ENCODE results near the gene ANO10. TPM values are rescaled to one million over a fixed set of nuclear protein-coding genes. Genes with fewer than 3 reads are reported as not detected.

The ANO10 gene
- total and polyA plus RNA-seq, 2 of the 8 experiments (the other 6 are each of a cell fraction or from before 2014, with no cell fraction given): 38.0 to 53.2 TPM

- Histone ChIP-seq H3K4me1 (replicated peaks in 1 of 4; ENCODE audit: control insufficient read depth in 3 of 4, insufficient read depth in 4 of 4, low read length in 3 of 4) (peaks cover 3 to 4% (median 3%) of the 10 kb centered on the region in 4 experiments; a peak in 5 of 7 replicates), H3K4me2 (ENCODE audit: insufficient read depth in 1 of 2, low read depth in 2 of 2, low read length in 2 of 2) (no peak overlapping the region), H3K4me3 (ENCODE audit: extremely low read depth in 1 of 4, insufficient read depth in 2 of 4, low read depth in 3 of 4, low read length in 4 of 4) (no peak overlapping the region), H4K5ac (ENCODE audit: insufficient read length, low read depth, low read length) (no peak overlapping the region), H3K9ac (replicated peaks in 1 of 4; ENCODE audit: extremely low read depth in 1 of 4, low read depth in 3 of 4, low read length in 3 of 4) (no peak overlapping the region), H2BK15ac (ENCODE audit: low read length) (no peak overlapping the region), H3K79me1 (ENCODE audit: low read depth, low read length) (no peaks in the 10 kb centered on the region), H3K79me2 (ENCODE audit: control insufficient read depth in 1 of 2, insufficient read depth in 2 of 2, low read length in 2 of 2) (no peaks in the 10 kb centered on the region), H3K27me3 (replicated peaks in 1 of 4; ENCODE audit: control insufficient read depth in 3 of 4, extremely low read depth in 1 of 4, insufficient read depth in 3 of 4, low read length in 3 of 4) (no peaks in the 10 kb centered on the region), H4K91ac (replicated peaks; ENCODE audit: insufficient read length, low read length) (no peak overlapping the region), H3K23me2 (ENCODE audit: low read depth, low read length) (no peaks in the 10 kb centered on the region), H2BK5ac (ENCODE audit: low read depth, low read length) (no peak overlapping the region), H2BK12ac (ENCODE audit: low read depth, low read length) (no peak overlapping the region), H2BK20ac (ENCODE audit: low read length) (no peak overlapping the region), H2BK120ac (replicated peaks; ENCODE audit: low read depth, low read length) (no peak overlapping the region), H2AK5ac (ENCODE audit: low read depth, low read length) (no peak overlapping the region), H3K9me3 (ENCODE audit: insufficient read depth in 2 of 2, low read depth in 1 of 2, low read length in 1 of 2) (no peaks in the 10 kb centered on the region), H4K20me1 (replicated peaks in 1 of 2; ENCODE audit: control insufficient read depth in 1 of 2, insufficient read depth in 2 of 2, low read length in 2 of 2) (no peaks in the 10 kb centered on the region), H3K56ac (replicated peaks; ENCODE audit: insufficient read length, low read depth, low read length) (no peak overlapping the region), H3K4ac (replicated peaks; ENCODE audit: insufficient read length, low read depth, low read length) (no peak overlapping the region), H4K8ac (ENCODE audit: extremely low read depth, insufficient read depth, low read length) (no peak overlapping the region), H3K23ac (ENCODE audit: insufficient read length) (no peak overlapping the region), H3K14ac (ENCODE audit: insufficient read length) (no peak overlapping the region), H3K36me3 (ENCODE audit: control insufficient read depth in 2 of 4, insufficient read depth in 4 of 4, low read length in 3 of 4) (no peaks in the 10 kb centered on the region), H3K27ac (ENCODE audit: low read depth, low read length) (no peak overlapping the region), H2AFZ (ENCODE audit: low read length) (no peak overlapping the region), H3K18ac (ENCODE audit: extremely low read depth, low read length) (no peak overlapping the region)
- WGBS, 2 experiments (ENCODE audit: extremely low coverage in 1 of 2, insufficient coverage in 1 of 2, insufficient read length in 1 of 2, insufficient replicate concordance in 2 of 2, low coverage in 1 of 2, low lambda C conversion rate in 2 of 2, missing lambda C conversion rate in 1 of 2): 63% methylated on average over 1 of the region's 1 CpG; no CpG with 5 or more reads in 1 of the 2 experiments
- FAIRE-seq (no peak), DNase-seq (ENCODE audit: low read depth in 1 of 2, low spot score in 2 of 2) (no peak)
- ChIA-PET CTCF (ENCODE audit: partially characterized antibody) (interaction anchor here (1.4 to 1.8 kb wide), 2 partner anchors 13 to 111 kb away, joined by 4 to 5 read pairs; no protein-coding TSS in a partner anchor), POLR2A (ENCODE audit: partially characterized antibody) (no interaction called here)
- TF ChIP-seq SIN3A (conservative IDR thresholded peaks at IDR 0.05 in 1 of 2, IDR thresholded peaks at IDR 0.05 in 1 of 2; ENCODE audit: low read depth in 1 of 2, low read length in 2 of 2) (no peak), TAF1 (IDR thresholded peaks at IDR 0.05; ENCODE audit: low read depth, low read length) (no peak)
These were observed 230.2 kb downstream of the ANO10 start for GRCh38 chr3:43391621-43392020.

Data from H1 (cell line).